ENCODE results near the gene B4GALT4. TPM values are rescaled to one million over a fixed set of nuclear protein-coding genes. Genes with fewer than 3 reads are reported as not detected.
A peak's percentile ranks its signal among the peaks of the same experiment; 100 is the strongest.

B4GALT4 gene, protein sequence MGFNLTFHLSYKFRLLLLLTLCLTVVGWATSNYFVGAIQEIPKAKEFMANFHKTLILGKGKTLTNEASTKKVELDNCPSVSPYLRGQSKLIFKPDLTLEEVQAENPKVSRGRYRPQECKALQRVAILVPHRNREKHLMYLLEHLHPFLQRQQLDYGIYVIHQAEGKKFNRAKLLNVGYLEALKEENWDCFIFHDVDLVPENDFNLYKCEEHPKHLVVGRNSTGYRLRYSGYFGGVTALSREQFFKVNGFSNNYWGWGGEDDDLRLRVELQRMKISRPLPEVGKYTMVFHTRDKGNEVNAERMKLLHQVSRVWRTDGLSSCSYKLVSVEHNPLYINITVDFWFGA
- total RNA-seq = 100 to 1,000 TPM; 141 to 145 TPM
- 41.8 TPM for polyA plus RNA-seq (2013, experiment 1 of 2)
- 44.8 TPM for polyA plus RNA-seq (2013, experiment 2 of 2)
- long read RNA-seq, experiment 1, transcript B4GALT4-202 (8 exons, 2,459 nt) = major isoform, 7 of 60 reads
- long read RNA-seq, experiment 1, partial matches to known transcripts = 41 of 60 reads
- long read RNA-seq, experiment 1, other reads (novel, unspliced or antisense) = 11 of 60 reads
- long read RNA-seq, experiment 2, transcript B4GALT4-202 (8 exons, 2,459 nt) = major isoform, 105 of 201 reads
- long read RNA-seq, experiment 2, transcript B4GALT4-201 (9 exons, 2,385 nt) = minor isoform, 41 of 201 reads
- long read RNA-seq, experiment 2, partial matches to known transcripts = 19 of 201 reads
- long read RNA-seq, experiment 2, other reads (novel, unspliced or antisense) = 36 of 201 reads
- long read RNA-seq, experiment 3, transcript B4GALT4-202 (8 exons, 2,459 nt) = major isoform, 573 of 928 reads
- long read RNA-seq, experiment 3, transcript B4GALT4-216 (8 exons, 2,494 nt) = minor isoform, 6 of 928 reads
- long read RNA-seq, experiment 3, transcript B4GALT4-201 (9 exons, 2,385 nt) = minor isoform, 137 of 928 reads
- long read RNA-seq, experiment 3, partial matches to known transcripts = 50 of 928 reads
- long read RNA-seq, experiment 3, other reads (novel, unspliced or antisense) = 162 of 928 reads
- long read RNA-seq, experiment 4, transcript B4GALT4-201 (9 exons, 2,385 nt) = minor isoform, 109 of 897 reads
- long read RNA-seq, experiment 4, transcript B4GALT4-202 (8 exons, 2,459 nt) = major isoform, 359 of 897 reads
- long read RNA-seq, experiment 4, partial matches to known transcripts = 346 of 897 reads
- long read RNA-seq, experiment 4, other reads (novel, unspliced or antisense) = 81 of 897 reads

GRCh38 chr3:119240591-119241434 lies at the start of gene B4GALT4:
B4GALT4 (minus strand) TSS chr3:119240878; CDS start chr3:119230099, 10,779 bp downstream.
- peaks cover 15% of the 10 kb centered on the region for H3K9me3 Mint-ChIP-seq
- H3K36me3 ChIP-seq (ENCODE audit: control insufficient read depth, insufficient read depth, low read length) = peaks cover 21% of the 10 kb centered on the region
- no peak for TF ChIP-seq CTCF (conservative IDR thresholded peaks at IDR 0.05)
- H3K27ac Mint-ChIP-seq = peak within 1 kb of the TSS; percentile 86
- no peaks in the 10 kb centered on the region for H3K4me1 ChIP-seq (ENCODE audit: control insufficient read depth, insufficient read depth, low read length)
- peak; percentile 94 for DNase-seq
- H3K9me3 ChIP-seq (ENCODE audit: control insufficient read depth, low read length) = no peaks in the 10 kb centered on the region
- H3K4me3 ChIP-seq (ENCODE audit: low read length) = peak within 1 kb of the TSS; percentile 98
- H3K27me3 Mint-ChIP-seq (ENCODE audit: insufficient read depth) = no peaks in the 10 kb centered on the region
- H3K4me1 Mint-ChIP-seq = peaks cover 12% of the 10 kb centered on the region
- peak within 1 kb of the TSS; percentile 83 for H3K4me3 Mint-ChIP-seq
- peak within 1 kb of the TSS; percentile 32 for H3K27ac ChIP-seq (ENCODE audit: low read depth, low read length)
- peak within 1 kb of the TSS; percentile 84 for H3K9ac ChIP-seq (ENCODE audit: extremely low read depth, low read length, poor library complexity, severe bottlenecking)
- H3K36me3 Mint-ChIP-seq (ENCODE audit: low read depth) = peaks cover 19% of the 10 kb centered on the region
- WGBS, 2 experiments (ENCODE audit: insufficient coverage in 1 of 2, insufficient read length in 1 of 2) = 0% methylated on average over 12 to 68 of the region's 70 CpGs
- H3K27me3 ChIP-seq (ENCODE audit: control insufficient read depth, insufficient read depth, low read length, poor library complexity, severe bottlenecking) = no peaks in the 10 kb centered on the region

DNA sequence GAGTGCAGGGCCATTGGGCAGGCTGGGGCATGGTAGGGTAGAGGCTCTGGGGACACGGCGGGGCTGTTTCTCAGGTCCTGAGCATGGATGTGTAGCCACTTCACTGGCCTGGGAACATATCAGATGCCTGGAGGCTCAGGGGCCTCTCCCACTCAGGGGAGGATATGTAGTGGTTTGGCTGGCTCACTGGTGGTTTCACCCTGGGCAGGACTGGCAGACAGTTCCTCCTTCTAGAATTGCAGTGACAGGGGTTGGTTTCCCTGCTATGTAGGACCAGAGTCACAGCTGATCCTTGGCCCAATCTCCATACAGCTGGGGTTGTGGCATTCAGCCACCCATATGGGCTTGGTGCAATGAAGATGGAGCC lies 48.7 kb upstream of the B4GALT4 start:
- Mint-ChIP-seq H3K27ac (no peak overlapping the region), H3K4me3 (no peak overlapping the region), H3K27me3 (ENCODE audit: insufficient read depth) (peaks cover 23% of the 10 kb centered on the region), H3K36me3 (ENCODE audit: low read depth) (no peaks in the 10 kb centered on the region), H3K9me3 (peaks cover 4% of the 10 kb centered on the region), H3K4me1 (peaks cover 13% of the 10 kb centered on the region)
- no peak for DNase-seq
- Histone ChIP-seq H3K4me3 (ENCODE audit: low read length) (no peak overlapping the region), H3K27me3 (ENCODE audit: control insufficient read depth, insufficient read depth, low read length, poor library complexity, severe bottlenecking) (peaks cover 17% of the 10 kb centered on the region), H3K9me3 (ENCODE audit: control insufficient read depth, low read length) (peaks cover 13% of the 10 kb centered on the region), H3K4me1 (ENCODE audit: control insufficient read depth, insufficient read depth, low read length) (peaks cover 5% of the 10 kb centered on the region), H3K27ac (ENCODE audit: low read depth, low read length) (no peak overlapping the region), H3K9ac (ENCODE audit: extremely low read depth, low read length, poor library complexity, severe bottlenecking) (no peak overlapping the region), H3K36me3 (ENCODE audit: control insufficient read depth, insufficient read depth, low read length) (no peaks in the 10 kb centered on the region)
- 100% methylated on average over 2 of the region's 2 CpGs; no CpG with 5 or more reads in 1 of the 2 experiments for WGBS, 2 experiments (ENCODE audit: insufficient coverage in 1 of 2, insufficient read length in 1 of 2)
- no peak for TF ChIP-seq CTCF (conservative IDR thresholded peaks at IDR 0.05)

All from endodermal cell (in vitro differentiated cells).